GM23338 (cell line): ENCODE data around the gene SHISA9. TPM values are rescaled to one million over a fixed set of nuclear protein-coding genes. Genes with fewer than 3 reads are reported as not detected.

Source experiments
- ATAC-seq: fragments of 200-7000 bp; cut with Tn5 transposase; 3 replicates; pipeline ENCODE4 v1.9.1; 2020
- DNase-seq: peaks from one replicate; pipeline ENCODE4 v3.0.0-alpha.2; 2015; ENCODE audit warnings: low spot score
- H2AFZ ChIP-seq: fragments of 200-600 bp; sonication (generic); 2 replicates; pipeline ENCODE4 v1.8.0; 2016; ENCODE audit warnings: antibody characterized with exemption, mild to moderate bottlenecking, moderate library complexity
- H3F3A ChIP-seq: fragments of 200-600 bp; sonication (generic); replicated peaks from 2 replicates; pipeline ENCODE4 v1.8.0; 2017; ENCODE audit warnings: antibody characterized with exemption, mixed run types, low read depth
- H3K27ac ChIP-seq: fragments of 200-600 bp; sonication (generic); 2 replicates; pipeline ENCODE4 v1.6.1; 2016; ENCODE audit warnings: low read depth
- H3K27me3 ChIP-seq: fragments of 200-600 bp; sonication (generic); 2 replicates; pipeline ENCODE4 v1.8.0; 2016; ENCODE audit warnings: mild to moderate bottlenecking, mixed run types, moderate library complexity; ENCODE audit not compliant: insufficient read depth
- H3K36me3 ChIP-seq: fragments of 200-600 bp; sonication (generic); 2 replicates; pipeline ENCODE4 v1.8.0; 2016; ENCODE audit warnings: mild to moderate bottlenecking; ENCODE audit not compliant: insufficient read depth
- H3K4me1 ChIP-seq: fragments of 200-600 bp; sonication (generic); 2 replicates; pipeline ENCODE4 v1.8.0; 2016; ENCODE audit warnings: mild to moderate bottlenecking, moderate library complexity; ENCODE audit not compliant: insufficient read depth
- H3K4me2 ChIP-seq: fragments of 200-600 bp; sonication (generic); 2 replicates; pipeline ENCODE4 v1.7.1; 2017; ENCODE audit warnings: mixed run types
- H3K4me3 ChIP-seq: fragments of 200-600 bp; sonication (generic); 2 replicates; pipeline ENCODE4 v1.6.1; 2016; ENCODE audit warnings: mixed run types
- H3K79me2 ChIP-seq: fragments of 200-600 bp; sonication (generic); replicated peaks from 2 replicates; pipeline ENCODE4 v1.8.0; 2017; ENCODE audit warnings: mild to moderate bottlenecking; ENCODE audit not compliant: insufficient read depth
- H3K9me2 ChIP-seq: fragments of 200-600 bp; sonication (generic); 2 replicates; pipeline ENCODE4 v1.8.0; 2017; ENCODE audit not compliant: insufficient read depth
- H4K20me1 ChIP-seq: fragments of 200-600 bp; sonication (generic); replicated peaks from 2 replicates; pipeline ENCODE4 v1.8.0; 2017; ENCODE audit warnings: mild to moderate bottlenecking; ENCODE audit not compliant: insufficient read depth
- H3K27ac Mint-ChIP-seq: 2 replicates; pipeline ENCODE4 v1.8.0; 2020; ENCODE audit warnings: inconsistent platforms, mild to moderate bottlenecking, moderate library complexity, mixed read lengths
- H3K27me3 Mint-ChIP-seq: 3 replicates; pipeline ENCODE4 v1.8.0; 2022; ENCODE audit warnings: low read depth, mild to moderate bottlenecking, moderate library complexity, mixed read lengths, inconsistent platforms; ENCODE audit not compliant: insufficient read depth, poor library complexity
- H3K36me3 Mint-ChIP-seq: 3 replicates; pipeline ENCODE4 v1.8.0; 2021; ENCODE audit warnings: low read depth, mild to moderate bottlenecking, inconsistent platforms, moderate library complexity, mixed read lengths
- H3K4me1 Mint-ChIP-seq: 3 replicates; pipeline ENCODE4 v1.8.0; 2020; ENCODE audit warnings: mild to moderate bottlenecking, inconsistent platforms, mixed read lengths
- H3K4me3 Mint-ChIP-seq: 3 replicates; pipeline ENCODE4 v1.8.0; 2021; ENCODE audit warnings: moderate library complexity, mild to moderate bottlenecking, inconsistent platforms, mixed read lengths
- H3K9me3 Mint-ChIP-seq: 3 replicates; pipeline ENCODE4 v1.8.0; 2020; ENCODE audit warnings: moderate library complexity, mild to moderate bottlenecking, inconsistent platforms, mixed read lengths
- ETS1 ChIP-seq: IDR thresholded peaks from 2 replicates; pipeline ENCODE4 v1.6.1; 2016; ENCODE audit warnings: antibody characterized with exemption
- EZH2phosphoT487 ChIP-seq: fragments of 200-600 bp; sonication (generic); IDR thresholded peaks from one replicate; pipeline ENCODE4 v1.8.1; 2018; ENCODE audit warnings: antibody characterized with exemption; ENCODE audit not compliant: unreplicated experiment
- JUNB ChIP-seq: IDR thresholded peaks from one replicate; pipeline ENCODE4 v1.6.1; 2016; ENCODE audit warnings: antibody characterized with exemption; ENCODE audit not compliant: unreplicated experiment
- NANOG ChIP-seq: IDR thresholded peaks from 2 replicates; pipeline ENCODE4 v1.6.1; 2016; ENCODE audit warnings: antibody characterized with exemption, borderline replicate concordance
- REST ChIP-seq: IDR thresholded peaks from one replicate; pipeline ENCODE4 v1.6.1; 2018; ENCODE audit warnings: antibody characterized with exemption; ENCODE audit not compliant: unreplicated experiment
- STAT1 ChIP-seq: IDR thresholded peaks from one replicate; pipeline ENCODE4 v1.6.1; 2016; ENCODE audit warnings: antibody characterized with exemption; ENCODE audit not compliant: unreplicated experiment
- ZNF114 ChIP-seq: fragments of 250-450 bp; sonication (Bioruptor Pico); IDR thresholded peaks from 2 replicates; pipeline ENCODE4 v1.5.0; 2020; ENCODE audit warnings: mild to moderate bottlenecking, moderate library complexity
- ZNF331 ChIP-seq: fragments of 250-450 bp; sonication (Bioruptor Pico); IDR thresholded peaks from 2 replicates; pipeline ENCODE4 v1.5.0; 2020; ENCODE audit warnings: low read depth, mild to moderate bottlenecking, moderate library complexity
- polyA plus RNA-seq: library from polyadenylated mRNA; unstranded; fragments of >200 nt; fragmentation: Nextera tagmentation; extraction: Ambion mirVana; gene quantifications from 2 replicates; pipeline ENCODE4 v1.2.1, GENCODE V29; 2016
- total RNA-seq: library from RNA; depleted of rRNA; stranded (reverse); fragments of >200 nt; shearing (Covaris generic); gene quantifications from 2 replicates; pipeline ENCODE4 v1.2.3, GENCODE V29; 2014
- TF ChIP-seq, protein P1 (sequence below), 2 experiments: fragments of 200-600 bp in 1 of 2; sonication (generic) in 1 of 2; conservative IDR thresholded peaks; 2 replicates each; pipeline versions ENCODE4 v1.5.1 to v1.6.1; 2016 to 2017; ENCODE audit warnings: antibody characterized with exemption in 2 of 2, low read depth in 2 of 2, mild to moderate bottlenecking in 2 of 2, moderate library complexity in 1 of 2

The SHISA9 gene
- total and polyA plus RNA-seq, 2 experiments from 2014 or later: 10.4 to 45.6 TPM

DNA sequence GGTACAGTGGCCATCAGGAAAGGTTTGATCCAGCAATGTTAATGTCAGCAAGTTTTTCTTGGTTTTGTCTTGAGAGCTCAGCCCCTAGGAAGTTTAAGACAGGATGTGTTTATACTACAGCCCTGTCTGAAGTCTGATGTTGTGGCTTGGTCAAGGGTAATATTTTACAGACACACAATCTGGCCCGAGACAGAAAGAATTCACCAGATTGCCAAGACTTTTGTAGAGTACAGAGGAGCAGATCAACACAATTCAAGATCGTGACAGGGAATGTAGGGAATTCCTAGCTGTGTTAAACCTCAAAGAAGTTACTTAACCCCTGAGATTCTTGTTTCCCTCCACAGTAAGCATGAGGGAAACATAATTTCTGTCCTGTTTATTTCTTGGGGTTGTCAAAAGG is 63.1 kb downstream of the SHISA9 start (continued):
- TF ChIP-seq REST: no peak
- TF ChIP-seq, protein P1, sequence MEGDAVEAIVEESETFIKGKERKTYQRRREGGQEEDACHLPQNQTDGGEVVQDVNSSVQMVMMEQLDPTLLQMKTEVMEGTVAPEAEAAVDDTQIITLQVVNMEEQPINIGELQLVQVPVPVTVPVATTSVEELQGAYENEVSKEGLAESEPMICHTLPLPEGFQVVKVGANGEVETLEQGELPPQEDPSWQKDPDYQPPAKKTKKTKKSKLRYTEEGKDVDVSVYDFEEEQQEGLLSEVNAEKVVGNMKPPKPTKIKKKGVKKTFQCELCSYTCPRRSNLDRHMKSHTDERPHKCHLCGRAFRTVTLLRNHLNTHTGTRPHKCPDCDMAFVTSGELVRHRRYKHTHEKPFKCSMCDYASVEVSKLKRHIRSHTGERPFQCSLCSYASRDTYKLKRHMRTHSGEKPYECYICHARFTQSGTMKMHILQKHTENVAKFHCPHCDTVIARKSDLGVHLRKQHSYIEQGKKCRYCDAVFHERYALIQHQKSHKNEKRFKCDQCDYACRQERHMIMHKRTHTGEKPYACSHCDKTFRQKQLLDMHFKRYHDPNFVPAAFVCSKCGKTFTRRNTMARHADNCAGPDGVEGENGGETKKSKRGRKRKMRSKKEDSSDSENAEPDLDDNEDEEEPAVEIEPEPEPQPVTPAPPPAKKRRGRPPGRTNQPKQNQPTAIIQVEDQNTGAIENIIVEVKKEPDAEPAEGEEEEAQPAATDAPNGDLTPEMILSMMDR (conservative IDR thresholded peaks at IDR 0.05; ENCODE audit: low read depth in 2 of 2): no peak

DNA sequence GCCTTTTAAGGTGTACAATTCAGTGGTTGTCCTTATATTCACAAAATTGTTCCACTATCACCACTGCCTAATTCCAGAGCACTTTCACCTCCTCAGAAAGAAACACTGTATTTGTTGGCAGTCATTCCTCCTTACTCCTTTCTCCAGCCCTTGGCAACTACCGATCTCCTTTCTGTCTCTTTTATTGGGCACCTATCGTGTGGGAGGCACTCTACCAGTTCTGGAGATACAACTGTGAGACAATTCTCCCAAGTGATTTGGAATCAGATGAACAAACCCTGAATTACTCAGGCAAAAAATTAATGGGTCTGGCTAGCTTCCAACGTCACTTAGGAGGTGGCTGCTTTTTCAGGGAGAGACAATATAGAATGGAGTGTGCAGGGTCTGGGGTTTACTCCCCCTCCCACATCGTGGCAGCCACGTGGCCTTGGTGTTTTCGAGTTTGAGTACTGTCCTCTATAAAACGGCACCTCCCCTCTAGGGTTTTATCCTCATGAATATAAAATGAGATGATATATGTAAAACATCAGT is 63.9 kb downstream of the SHISA9 start:
- no peak overlapping the region for H3K27ac ChIP-seq
- no peak overlapping the region for H2AFZ ChIP-seq
- H3K4me3 Mint-ChIP-seq: no peak overlapping the region
- H3K9me2 ChIP-seq: no peaks in the 10 kb centered on the region
- H3K27ac Mint-ChIP-seq: no peak overlapping the region
- peaks cover 59% of the 10 kb centered on the region for H3K79me2 ChIP-seq
- no peaks in the 10 kb centered on the region for H3K27me3 Mint-ChIP-seq
- H3K36me3 Mint-ChIP-seq: peaks cover 22% of the 10 kb centered on the region
- no peaks in the 10 kb centered on the region for H3K4me1 ChIP-seq
- no peaks in the 10 kb centered on the region for H3F3A ChIP-seq
- peaks cover 3% of the 10 kb centered on the region for H4K20me1 ChIP-seq
- H3K4me3 ChIP-seq: no peak overlapping the region
- ATAC-seq (no peak), DNase-seq (no peak)
- H3K27me3 ChIP-seq: no peaks in the 10 kb centered on the region
- H3K4me2 ChIP-seq: no peak overlapping the region
- TF ChIP-seq JUNB: no peak
- no peak for TF ChIP-seq ETS1
- no peak for TF ChIP-seq ZNF331 (CRISPR knock-in tag)
- TF ChIP-seq REST: no peak
- TF ChIP-seq EZH2phosphoT487: no peak
- no peak for TF ChIP-seq ZNF114
- no peak for TF ChIP-seq NANOG
- TF ChIP-seq STAT1: no peak
- H3K36me3 ChIP-seq: no peaks in the 10 kb centered on the region
- H3K4me1 Mint-ChIP-seq: peaks cover 2% of the 10 kb centered on the region; the same call in 1 of the 3 replicates
- H3K9me3 Mint-ChIP-seq: peaks cover 6% of the 10 kb centered on the region; the same call in 1 of the 3 replicates
